NCI-H1105 (cell line): ENCODE measurements around the gene DTX1.

Experiments used
- DNase-seq: peaks from one replicate; lab custom pipeline; 2025; lab: John Stamatoyannopoulos, UW

DTX1 gene

GRCh38 chr12:113071135-113072112, 14.9 kb downstream of the DTX1 start:
- DNase-seq: no peak

- no peak for DNase-seq
Observed at GRCh38 chr12:113072136-113072535, 15.6 kb downstream of the DTX1 start.

GRCh38 chr12:113073586-113073985, 17.1 kb downstream of the DTX1 start:
- DNase-seq: no peak

DNA sequence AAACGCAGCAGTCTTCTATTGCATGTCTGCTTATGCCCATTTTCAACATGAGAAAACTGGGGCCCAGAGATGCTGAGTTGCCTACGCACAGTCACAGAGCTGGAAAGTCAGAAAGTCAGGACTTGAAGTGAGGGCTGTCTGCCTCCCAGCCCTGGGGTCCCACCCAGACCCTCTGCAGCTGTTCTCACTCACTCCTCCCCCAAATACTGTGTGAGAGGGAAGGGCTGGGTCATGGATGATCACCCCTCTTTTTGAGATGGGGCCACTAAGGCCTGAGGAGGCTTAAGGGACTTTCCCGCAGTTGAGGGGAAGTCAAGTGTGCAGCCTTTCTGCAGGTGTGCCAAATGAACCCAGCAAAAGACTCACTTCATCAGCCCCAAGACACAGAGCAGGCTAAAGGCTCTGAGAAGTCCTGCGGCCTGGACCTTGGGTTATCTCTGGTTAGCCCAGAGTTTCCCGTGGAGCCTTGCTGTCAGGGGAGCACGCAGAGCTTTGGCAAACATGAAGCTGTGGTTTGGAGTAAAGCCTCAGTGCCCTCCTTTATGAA, 18.7 kb downstream of the DTX1 start:
- no peak for DNase-seq

DNA sequence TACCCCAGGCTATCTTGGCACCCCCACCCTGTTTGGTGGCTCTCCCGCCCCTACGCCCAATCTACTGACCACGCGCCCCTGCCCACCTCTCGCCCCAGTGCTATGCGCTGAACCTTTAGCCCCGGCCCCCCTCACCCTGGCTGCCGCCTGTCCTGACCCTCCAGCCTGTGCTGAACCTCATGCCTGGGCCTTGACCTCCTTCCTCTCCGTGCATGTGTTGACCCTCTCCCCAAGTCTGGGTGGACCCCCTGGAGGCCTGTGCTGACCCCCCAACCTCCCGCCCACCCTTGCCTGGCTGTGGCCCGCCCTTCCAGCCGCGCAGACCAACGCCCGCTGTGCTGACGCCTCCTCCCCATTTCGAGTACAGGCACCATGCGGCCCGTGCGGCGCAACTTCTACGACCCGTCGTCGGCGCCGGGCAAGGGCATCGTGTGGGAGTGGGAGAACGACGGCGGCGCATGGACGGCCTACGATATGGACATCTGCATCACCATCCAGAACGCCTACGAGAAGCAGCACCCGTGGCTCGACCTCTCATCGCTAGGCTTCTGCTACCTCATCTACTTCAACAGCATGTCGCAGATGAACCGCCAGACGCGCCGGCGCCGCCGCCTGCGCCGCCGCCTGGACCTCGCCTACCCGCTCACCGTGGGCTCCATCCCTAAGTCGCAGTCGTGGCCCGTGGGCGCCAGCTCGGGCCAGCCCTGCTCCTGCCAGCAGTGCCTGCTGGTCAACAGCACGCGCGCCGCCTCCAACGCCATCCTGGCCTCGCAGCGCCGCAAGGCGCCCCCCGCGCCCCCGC, 20.7 kb downstream of the DTX1 start:
- no peak for DNase-seq

DNA sequence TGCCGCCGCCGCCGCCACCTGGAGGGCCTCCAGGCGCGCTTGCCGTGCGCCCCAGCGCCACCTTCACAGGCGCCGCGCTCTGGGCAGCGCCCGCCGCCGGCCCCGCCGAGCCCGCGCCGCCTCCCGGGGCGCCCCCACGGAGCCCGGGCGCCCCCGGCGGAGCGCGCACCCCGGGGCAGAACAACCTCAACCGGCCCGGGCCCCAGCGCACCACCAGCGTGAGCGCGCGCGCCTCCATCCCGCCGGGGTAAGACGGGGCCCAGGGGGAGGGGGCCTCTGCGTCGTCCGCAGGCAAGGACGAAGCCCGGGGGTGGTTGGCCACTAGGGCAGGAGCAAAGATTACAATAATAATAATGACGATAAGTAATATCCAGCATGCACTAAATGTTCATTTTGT, 21.3 kb downstream of the DTX1 start:
- no peak for DNase-seq

- no peak for DNase-seq
Observed at GRCh38 chr12:113081873-113082272, 25.3 kb downstream of the DTX1 start.

DNA sequence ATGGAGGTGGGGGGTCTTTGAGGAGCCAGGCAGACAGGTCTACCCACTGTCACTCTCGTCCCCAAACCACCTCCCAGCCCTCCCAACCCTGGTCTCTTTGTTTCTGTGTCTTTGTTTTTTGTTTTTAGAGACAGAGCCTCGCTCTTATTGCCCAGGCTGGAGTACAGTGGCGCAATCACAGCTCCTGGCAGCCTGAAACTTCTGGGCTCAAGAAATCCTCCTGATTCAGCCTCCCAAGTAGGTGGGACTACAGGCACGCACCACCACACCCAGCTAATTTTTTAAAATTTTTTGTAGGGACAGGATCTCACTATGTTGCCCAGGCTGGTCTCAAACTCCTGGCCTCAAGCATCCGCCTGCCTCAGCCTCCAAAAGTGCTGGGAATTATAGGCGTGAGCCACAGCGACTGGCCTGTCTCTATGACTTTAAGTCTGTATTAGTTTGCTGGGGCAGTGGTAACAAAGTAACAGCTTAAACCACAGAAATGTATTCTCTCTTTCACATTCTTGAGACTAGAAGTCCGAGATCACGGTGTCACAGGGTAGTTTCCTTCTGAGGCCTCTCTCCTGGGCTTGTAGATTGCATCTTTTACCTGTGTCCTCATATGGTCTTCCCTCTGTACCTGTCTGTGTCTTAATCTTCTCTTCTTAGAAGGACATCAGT, 26.1 kb downstream of the DTX1 start:
- DNase-seq: no peak

DNA sequence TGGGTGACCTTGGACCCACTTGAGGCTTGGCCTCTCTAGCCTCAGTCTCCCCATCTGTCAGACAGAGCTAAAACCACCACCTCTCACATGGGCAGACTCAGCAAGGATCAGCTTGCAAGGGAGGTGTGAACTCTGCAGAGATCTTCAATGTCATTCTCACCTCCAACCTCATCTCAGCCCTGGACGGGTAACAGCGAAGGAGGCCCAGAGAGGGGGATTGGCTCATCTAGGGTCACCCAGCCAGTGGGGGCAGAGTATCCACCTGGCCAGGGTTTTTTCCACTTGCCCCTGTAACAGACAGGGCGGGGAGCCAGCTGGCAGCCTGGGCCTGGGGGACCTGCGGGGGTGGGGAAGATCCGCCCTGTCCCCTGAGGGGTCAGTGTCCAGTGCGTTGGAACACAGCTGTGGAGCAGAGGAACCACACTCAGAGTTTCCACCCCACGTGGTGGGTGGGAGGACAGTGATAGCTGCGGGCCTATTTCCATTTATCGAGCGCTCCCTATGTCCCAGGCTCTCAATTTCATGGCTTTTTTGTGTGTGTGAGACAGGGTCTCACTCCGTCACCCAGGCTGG, 27.4 kb downstream of the DTX1 start:
- DNase-seq: no peak

GRCh38 chr12:113086249-113087164, 30.0 kb downstream of the DTX1 start:
- no peak for DNase-seq

- DNase-seq: no peak
Observed at GRCh38 chr12:113087193-113087592, 30.7 kb downstream of the DTX1 start.

DNA sequence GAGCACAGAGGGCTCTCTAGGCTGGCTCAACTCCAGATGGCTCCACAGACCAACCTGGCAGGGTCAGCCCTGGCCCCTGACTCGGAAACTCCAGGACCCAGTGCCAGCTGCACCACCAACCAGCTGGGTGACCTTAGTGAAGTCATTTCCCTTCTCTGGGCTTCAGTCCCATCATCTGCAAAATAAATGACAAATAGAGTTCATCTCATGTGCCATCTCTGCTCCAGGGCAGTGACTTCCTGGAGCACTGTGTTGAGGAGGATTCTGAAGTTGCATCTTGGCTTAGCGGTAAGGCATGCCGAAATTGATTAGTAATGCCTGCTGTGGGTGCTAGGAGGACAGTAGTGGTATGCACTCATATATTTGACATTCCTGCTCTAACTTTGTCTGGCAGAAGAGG, 31.5 kb downstream of the DTX1 start:
- no peak for DNase-seq

DNA sequence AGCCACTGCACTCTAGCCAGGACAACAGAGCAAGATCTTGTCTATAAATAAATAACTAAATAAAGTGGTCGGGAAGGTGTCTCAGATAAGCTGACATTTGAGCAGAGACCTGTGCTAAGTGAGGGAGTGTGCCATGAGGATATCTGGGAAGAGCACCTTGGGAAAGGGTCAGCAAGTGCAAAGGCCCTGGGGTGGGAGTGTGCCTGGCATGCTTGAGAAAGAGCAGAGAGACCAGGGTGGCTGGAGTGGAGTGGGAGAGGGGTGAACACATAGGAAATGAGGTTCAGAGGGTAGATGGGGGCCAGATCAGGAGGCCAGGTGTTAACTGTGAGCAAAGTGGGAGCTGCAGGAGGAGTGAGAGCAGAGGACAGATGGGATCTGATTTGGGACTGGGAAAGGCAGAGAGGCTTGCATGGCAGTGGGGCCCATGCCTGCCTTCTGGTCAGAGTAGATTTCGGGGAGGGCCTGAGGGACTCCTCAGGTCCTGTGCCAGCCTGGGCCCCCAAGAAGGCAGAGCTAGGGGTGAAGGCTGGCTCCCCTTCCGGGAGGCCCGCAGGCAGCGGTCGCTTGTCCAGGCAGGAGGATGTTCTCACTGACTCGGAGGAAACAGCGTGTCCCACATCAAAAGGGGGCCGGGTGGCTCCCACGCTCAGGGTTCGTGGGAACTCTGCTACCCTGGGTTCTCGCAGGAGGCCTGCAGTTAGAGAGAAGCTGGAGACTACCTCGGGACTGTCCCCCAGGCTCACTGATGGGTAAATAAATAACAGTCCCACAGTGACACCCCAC, 32.6 kb downstream of the DTX1 start:
- no peak for DNase-seq

DNA sequence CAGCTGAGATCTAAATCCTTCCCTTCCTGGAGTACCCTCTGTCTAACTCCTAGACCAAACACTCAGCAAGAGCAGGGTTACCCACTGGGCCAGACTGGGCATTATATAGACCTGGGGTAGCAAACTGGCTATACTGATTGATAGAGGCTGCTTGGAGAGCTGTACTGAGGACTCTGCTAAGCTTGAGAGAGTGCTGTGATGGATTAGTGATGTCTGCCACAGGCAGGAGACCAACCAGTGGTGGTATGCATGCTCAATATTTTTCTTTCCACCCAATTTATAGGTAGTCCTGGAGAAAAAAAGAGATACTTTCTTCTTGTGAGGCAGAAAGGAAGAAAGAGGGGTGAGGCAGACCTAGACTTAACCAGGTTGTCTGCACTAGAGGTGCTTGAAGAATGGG, 33.3 kb downstream of the DTX1 start:
- DNase-seq: no peak

- DNase-seq: no peak
Observed at GRCh38 chr12:113090740-113091139, 34.2 kb downstream of the DTX1 start.

DNA sequence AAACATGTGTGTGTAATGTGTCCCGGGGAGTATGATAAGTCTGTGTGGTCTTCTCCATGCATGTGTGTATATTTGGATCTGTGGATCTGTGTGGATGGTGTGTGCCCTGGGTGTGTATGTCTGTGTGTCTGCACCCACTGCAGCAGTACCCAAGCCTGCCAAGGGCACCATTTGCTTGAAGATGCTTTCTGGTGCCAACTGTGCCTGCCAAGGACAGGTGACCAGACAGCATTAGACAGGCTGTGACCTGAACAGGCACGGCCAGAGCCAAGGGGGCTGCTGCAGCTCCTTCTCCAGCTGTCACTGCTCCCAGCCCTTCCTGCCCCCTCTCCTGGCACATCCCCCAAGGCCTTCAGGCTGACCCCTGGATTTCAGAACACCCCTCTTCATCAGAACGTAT, 35.0 kb downstream of the DTX1 start:
- no peak for DNase-seq

DNA sequence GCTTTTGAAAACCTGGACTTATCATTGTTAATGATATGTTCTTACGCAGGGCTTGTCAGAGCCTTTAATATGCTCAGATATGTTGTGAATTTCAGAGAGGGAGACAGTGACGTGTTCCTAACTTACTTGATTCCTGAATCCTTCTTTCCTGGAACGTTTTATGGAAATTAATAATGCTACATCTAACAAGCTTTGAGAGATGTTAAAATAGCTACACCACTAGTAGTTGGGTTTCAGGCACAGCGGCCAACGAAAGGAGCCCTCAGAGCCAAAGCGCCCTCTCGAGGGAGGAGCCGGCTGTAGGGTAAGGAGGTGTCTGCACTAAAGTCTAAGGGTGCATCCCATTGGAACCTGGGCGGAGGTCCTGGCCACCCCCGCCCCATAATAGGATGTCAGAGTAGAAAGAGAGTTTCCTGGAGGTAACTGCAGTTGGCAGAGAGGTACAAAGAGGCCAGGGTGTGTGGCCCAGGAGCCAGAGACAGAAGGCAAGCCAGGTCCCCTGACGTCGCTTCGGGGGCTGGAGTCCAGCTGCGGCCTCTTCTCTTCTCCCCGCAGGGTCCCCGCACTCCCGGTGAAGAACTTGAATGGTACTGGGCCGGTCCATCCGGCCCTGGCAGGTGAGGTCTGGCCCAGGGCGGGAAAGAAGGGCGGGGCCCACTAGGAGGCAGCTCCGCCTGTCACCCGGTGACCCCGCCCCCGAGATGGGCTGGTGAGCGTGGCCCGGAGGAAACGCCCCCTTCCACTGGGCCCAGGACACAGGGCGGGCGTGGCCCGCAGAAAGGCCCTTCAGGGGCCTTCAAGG, 36.3 kb downstream of the DTX1 start:
- no peak for DNase-seq

DNA sequence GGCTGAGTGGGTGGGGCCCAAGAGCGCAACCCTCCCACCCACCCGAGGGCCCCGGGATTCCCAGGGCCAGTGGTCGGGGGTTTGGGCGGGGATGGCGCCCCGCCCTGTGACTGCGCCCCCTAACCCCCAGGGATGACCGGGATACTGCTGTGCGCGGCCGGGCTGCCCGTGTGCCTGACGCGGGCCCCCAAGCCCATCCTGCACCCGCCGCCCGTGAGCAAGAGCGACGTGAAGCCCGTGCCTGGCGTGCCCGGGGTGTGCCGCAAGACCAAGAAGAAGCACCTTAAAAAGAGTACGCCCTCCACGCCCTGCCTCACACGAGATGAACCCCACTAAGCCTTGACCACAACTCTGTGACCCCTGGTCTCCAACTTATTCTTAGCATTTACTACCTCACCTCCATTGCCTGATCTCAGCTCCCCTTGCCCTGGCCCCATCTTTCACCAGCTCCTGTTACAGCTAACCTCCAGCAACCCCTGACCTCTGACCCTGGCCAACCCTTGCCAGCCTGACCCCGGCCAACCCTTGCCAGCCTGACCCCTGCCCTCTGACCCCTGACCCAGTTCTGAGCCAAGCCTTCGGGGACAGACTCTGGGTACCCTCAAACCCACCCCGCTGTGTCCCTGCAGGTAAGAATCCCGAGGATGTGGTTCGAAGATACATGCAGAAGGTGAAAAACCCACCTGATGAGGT, 37.0 kb downstream of the DTX1 start:
- DNase-seq: no peak

DNA sequence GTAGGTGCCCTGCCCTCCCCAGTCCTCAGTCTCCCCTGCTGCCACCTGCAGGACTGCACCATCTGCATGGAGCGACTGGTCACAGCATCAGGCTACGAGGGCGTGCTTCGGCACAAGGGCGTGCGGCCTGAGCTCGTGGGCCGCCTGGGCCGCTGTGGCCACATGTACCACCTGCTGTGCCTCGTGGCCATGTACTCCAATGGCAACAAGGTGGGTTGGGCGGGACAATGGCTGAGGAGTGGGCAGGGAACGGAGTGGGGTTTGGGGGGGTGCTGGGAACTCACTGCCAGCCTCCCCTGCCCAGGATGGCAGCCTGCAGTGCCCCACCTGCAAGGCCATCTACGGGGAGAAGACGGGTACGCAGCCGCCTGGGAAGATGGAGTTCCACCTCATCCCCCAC, 38.2 kb downstream of the DTX1 start:
- DNase-seq: no peak
